Measurements from ENCODE around the gene RBFOX2. TPM values are rescaled to one million over a fixed set of nuclear protein-coding genes. Genes with fewer than 3 reads are reported as not detected.

RBFOX2 gene
- total and polyA plus RNA-seq, 2 donors (not counting 1 experiment from before 2014, with no cell fraction given): 173 to 190 TPM

- Histone ChIP-seq H3K9me3 (ENCODE audit: control insufficient read depth, insufficient read depth, low read depth, low read length) (no peaks in the 10 kb centered on the region), H3K9ac (ENCODE audit: insufficient read depth, low read length) (no peak overlapping the region), H3K4me3 (replicated peaks in 1 of 4; ENCODE audit: control extremely low read depth in 1 of 4, insufficient read depth in 1 of 4, low read depth in 3 of 4, low read length in 4 of 4) (no peak overlapping the region), H4K20me1 (ENCODE audit: control insufficient read depth, extremely low read depth, insufficient read depth, low read length) (no peaks in the 10 kb centered on the region), H3K79me2 (ENCODE audit: control insufficient read depth, insufficient read depth, low read length) (peaks cover 5% of the 10 kb centered on the region), H3K4me2 (ENCODE audit: extremely low read depth, insufficient read depth, low read length) (no peak overlapping the region), H3K36me3 (ENCODE audit: control insufficient read depth, insufficient read depth, low read length) (no peaks in the 10 kb centered on the region), H3K27me3 (ENCODE audit: control insufficient read depth, insufficient read depth, low read length) (peaks cover 4% of the 10 kb centered on the region), H3K27ac (ENCODE audit: insufficient read depth, low read length) (no peak overlapping the region), H3K4me1 (ENCODE audit: control insufficient read depth, extremely low read depth, insufficient read depth, low read length) (peaks cover 3% of the 10 kb centered on the region), H2AFZ (ENCODE audit: low read length) (no peak overlapping the region)
- no peak for DNase-seq (ENCODE audit: low read depth in 2 of 2)
- TF ChIP-seq EZH2 (IDR thresholded peaks at IDR 0.05; ENCODE audit: low read length, missing control alignments) (no peak), CTCF (conservative IDR thresholded peaks at IDR 0.05 in 1 of 2, IDR thresholded peaks at IDR 0.05 in 1 of 2; ENCODE audit: low read depth in 1 of 2, low read length in 2 of 2) (no peak)
Measured at GRCh38 chr22:36032611-36033010, 4.0 kb upstream of the RBFOX2 start.

GRCh38 chr22:36029406-36029755 is 757 bp upstream of the RBFOX2 start:
- TF ChIP-seq EZH2 (IDR thresholded peaks at IDR 0.05; ENCODE audit: low read length, missing control alignments) (no peak), CTCF (conservative IDR thresholded peaks at IDR 0.05 in 1 of 2, IDR thresholded peaks at IDR 0.05 in 1 of 2; ENCODE audit: low read depth in 1 of 2, low read length in 2 of 2) (no peak)
- Histone ChIP-seq H2AFZ (ENCODE audit: low read length) (peak overlapping the region; percentile 91), H3K9ac (ENCODE audit: insufficient read depth, low read length) (no peak overlapping the region), H3K4me1 (ENCODE audit: control insufficient read depth, extremely low read depth, insufficient read depth, low read length) (peaks cover 3% of the 10 kb centered on the region), H3K27ac (ENCODE audit: insufficient read depth, low read length) (peak overlapping the region; percentile 35), H4K20me1 (ENCODE audit: control insufficient read depth, extremely low read depth, insufficient read depth, low read length) (no peaks in the 10 kb centered on the region), H3K4me3 (replicated peaks in 1 of 4; ENCODE audit: control extremely low read depth in 1 of 4, insufficient read depth in 1 of 4, low read depth in 3 of 4, low read length in 4 of 4) (peak overlapping the region; percentile 46 to 62 (median 56)), H3K27me3 (ENCODE audit: control insufficient read depth, insufficient read depth, low read length) (no peaks in the 10 kb centered on the region), H3K4me2 (ENCODE audit: extremely low read depth, insufficient read depth, low read length) (peak overlapping the region; percentile 75), H3K36me3 (ENCODE audit: control insufficient read depth, insufficient read depth, low read length) (no peaks in the 10 kb centered on the region), H3K9me3 (ENCODE audit: control insufficient read depth, insufficient read depth, low read depth, low read length) (no peaks in the 10 kb centered on the region), H3K79me2 (ENCODE audit: control insufficient read depth, insufficient read depth, low read length) (peaks cover 35% of the 10 kb centered on the region)
- DNase-seq (ENCODE audit: low read depth in 2 of 2): no peak

DNA sequence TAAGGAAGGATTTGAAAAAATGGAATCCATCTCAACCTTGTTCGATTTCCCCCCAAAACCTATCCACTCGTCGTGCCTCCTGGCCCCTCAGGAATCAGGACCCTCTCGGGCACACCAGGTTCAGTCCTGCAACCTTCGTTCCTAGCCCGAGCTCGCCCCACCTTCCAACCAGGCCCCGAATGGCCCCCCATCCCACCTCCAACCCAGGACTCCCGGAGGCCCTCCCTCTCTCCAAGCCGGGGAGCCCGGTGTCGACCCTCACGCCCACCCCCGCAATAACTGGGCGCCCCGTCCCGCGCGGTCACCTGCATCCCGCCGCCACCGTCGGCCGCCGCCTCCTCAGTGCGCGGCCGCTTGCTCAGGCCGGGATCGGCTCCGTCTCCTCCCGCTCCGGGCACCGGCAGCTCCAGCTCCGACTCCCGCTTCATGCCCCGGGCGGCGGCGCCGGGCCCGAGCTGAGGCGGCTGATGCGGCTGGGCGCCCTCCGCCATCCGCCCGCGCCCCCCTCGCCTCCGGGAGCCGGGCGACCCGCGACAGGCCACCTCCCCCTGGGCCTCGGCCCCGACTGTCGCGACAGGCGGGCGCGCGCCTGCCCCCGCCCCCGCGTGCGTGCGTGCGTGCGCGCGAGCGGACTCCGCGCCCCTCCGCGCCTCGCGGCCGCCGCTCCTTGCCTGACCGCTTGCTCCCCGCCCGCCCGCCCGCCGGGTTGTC is 534 bp downstream of the RBFOX2 start:
- no peaks in the 10 kb centered on the region for H3K36me3 ChIP-seq (ENCODE audit: control insufficient read depth, insufficient read depth, low read length)
- peak overlapping the region; percentile 81 for H3K9ac ChIP-seq (ENCODE audit: insufficient read depth, low read length)
- DNase-seq (ENCODE audit: low read depth in 2 of 2): no peak
- H3K9me3 ChIP-seq (ENCODE audit: control insufficient read depth, insufficient read depth, low read depth, low read length): no peaks in the 10 kb centered on the region
- peak overlapping the region; percentile 27 for H2AFZ ChIP-seq (ENCODE audit: low read length)
- no peak for TF ChIP-seq CTCF (conservative IDR thresholded peaks at IDR 0.05 in 1 of 2, IDR thresholded peaks at IDR 0.05 in 1 of 2; ENCODE audit: low read depth in 1 of 2, low read length in 2 of 2)
- TF ChIP-seq EZH2 (IDR thresholded peaks at IDR 0.05; ENCODE audit: low read length, missing control alignments): no peak
- peak overlapping the region; percentile 76 for H3K27ac ChIP-seq (ENCODE audit: insufficient read depth, low read length)
- peak overlapping the region; percentile 84 to 95 (median 88) for H3K4me3 ChIP-seq (replicated peaks in 1 of 4; ENCODE audit: control extremely low read depth in 1 of 4, insufficient read depth in 1 of 4, low read depth in 3 of 4, low read length in 4 of 4)
- no peaks in the 10 kb centered on the region for H3K27me3 ChIP-seq (ENCODE audit: control insufficient read depth, insufficient read depth, low read length)
- H3K79me2 ChIP-seq (ENCODE audit: control insufficient read depth, insufficient read depth, low read length): peaks cover 48% of the 10 kb centered on the region
- peaks cover 5% of the 10 kb centered on the region for H3K4me1 ChIP-seq (ENCODE audit: control insufficient read depth, extremely low read depth, insufficient read depth, low read length)
- no peaks in the 10 kb centered on the region for H4K20me1 ChIP-seq (ENCODE audit: control insufficient read depth, extremely low read depth, insufficient read depth, low read length)
- peak overlapping the region; percentile 92 for H3K4me2 ChIP-seq (ENCODE audit: extremely low read depth, insufficient read depth, low read length)

All from fibroblast of lung (primary cell).